Mesenchymal stem cell (in vitro differentiated cells and primary cell): ENCODE results near the gene BBS2.
A peak's percentile ranks its signal among the peaks of the same experiment; 100 is the strongest.

Source experiments
- DNase-seq: peaks from one replicate; pipeline ENCODE4 v3.0.0-alpha.2; 2013
- H2AFZ ChIP-seq: one replicate; pipeline ENCODE4 v1.6.1; 2013; ENCODE audit warnings: low read depth, mild to moderate bottlenecking, control low read depth, inconsistent platforms, low read length, moderate library complexity
- H2AK5ac ChIP-seq: 2 replicates; pipeline ENCODE4 v1.6.1; 2013; ENCODE audit warnings: low read length, moderate library complexity, mild to moderate bottlenecking, inconsistent platforms; ENCODE audit not compliant: severe bottlenecking
- H2BK120ac ChIP-seq: one replicate; pipeline ENCODE4 v1.6.1; 2013; ENCODE audit warnings: low read depth, mild to moderate bottlenecking, inconsistent platforms, low read length, moderate library complexity
- H2BK12ac ChIP-seq, 2 experiments: one replicate each; pipeline ENCODE4 v1.6.1; 2013; ENCODE audit warnings: inconsistent platforms in 2 of 2, low read length in 2 of 2, mild to moderate bottlenecking in 2 of 2, moderate library complexity in 2 of 2, control low read depth in 1 of 2
- H2BK15ac ChIP-seq: one replicate; pipeline ENCODE4 v1.6.1; 2013; ENCODE audit warnings: mild to moderate bottlenecking, low read depth, inconsistent platforms; ENCODE audit not compliant: poor library complexity, severe bottlenecking
- H2BK5ac ChIP-seq: 2 replicates; pipeline ENCODE4 v1.6.1; 2013; ENCODE audit warnings: low read depth, mild to moderate bottlenecking, low read length, control low read depth, inconsistent platforms; ENCODE audit not compliant: poor library complexity, severe bottlenecking
- H3K14ac ChIP-seq, 2 experiments: one replicate each; pipeline ENCODE4 v1.6.1; 2013; ENCODE audit warnings: inconsistent platforms in 2 of 2, low read length in 2 of 2, control low read depth in 1 of 2, mild to moderate bottlenecking in 1 of 2, moderate library complexity in 1 of 2
- H3K18ac ChIP-seq, 2 experiments: one replicate each; pipeline ENCODE4 v1.6.1; 2013; ENCODE audit warnings: inconsistent platforms in 2 of 2, low read length in 2 of 2, control low read depth in 1 of 2, low read depth in 1 of 2, mild to moderate bottlenecking in 1 of 2
- H3K23ac ChIP-seq, 2 experiments: one replicate each; pipeline ENCODE4 v1.6.1; 2013; ENCODE audit warnings: inconsistent platforms in 2 of 2, low read length in 2 of 2, mild to moderate bottlenecking in 2 of 2, moderate library complexity in 2 of 2, control low read depth in 1 of 2
- H3K27ac ChIP-seq: 2 replicates; pipeline ENCODE4 v1.5.1; 2013; ENCODE audit warnings: mild to moderate bottlenecking, moderate library complexity, low read length, control low read depth, inconsistent platforms; ENCODE audit not compliant: poor library complexity, severe bottlenecking
- H3K27me3 ChIP-seq, 2 experiments: 2 replicates each; pipeline versions ENCODE4 v1.6.1 to v1.7.0; 2013; ENCODE audit warnings: low read length in 2 of 2, mild to moderate bottlenecking in 2 of 2, moderate library complexity in 2 of 2, control low read depth in 1 of 2, inconsistent platforms in 1 of 2; ENCODE audit not compliant: control insufficient read depth in 1 of 2, insufficient read depth in 1 of 2
- H3K36me3 ChIP-seq, 2 experiments: 2 replicates each; pipeline versions ENCODE4 v1.6.1 to v1.7.0; 2013; ENCODE audit warnings: low read length in 2 of 2, control low read depth in 1 of 2, inconsistent platforms in 1 of 2, low read depth in 1 of 2, mild to moderate bottlenecking in 1 of 2; ENCODE audit not compliant: insufficient read depth in 2 of 2, control insufficient read depth in 1 of 2
- H3K4ac ChIP-seq, 2 experiments: one replicate each; pipeline ENCODE4 v1.6.1; 2013; ENCODE audit warnings: inconsistent platforms in 2 of 2, low read length in 2 of 2, mild to moderate bottlenecking in 2 of 2, moderate library complexity in 2 of 2, control low read depth in 1 of 2, low read depth in 1 of 2
- H3K4me1 ChIP-seq: 2 replicates; pipeline ENCODE4 v1.6.1; 2013; ENCODE audit warnings: low read depth, low read length, control low read depth; ENCODE audit not compliant: control insufficient read depth, insufficient read depth
- H3K4me2 ChIP-seq: 2 replicates; pipeline ENCODE4 v1.6.1; 2013; ENCODE audit warnings: low read length, mild to moderate bottlenecking, inconsistent platforms; ENCODE audit not compliant: poor library complexity, severe bottlenecking
- H3K4me3 ChIP-seq, 2 experiments: 2 replicates each; pipeline versions ENCODE4 v1.5.1 to v1.7.0; 2013; ENCODE audit warnings: low read length in 2 of 2, mild to moderate bottlenecking in 2 of 2, control low read depth in 1 of 2, low read depth in 1 of 2; ENCODE audit not compliant: insufficient read depth in 1 of 2
- H3K79me1 ChIP-seq: replicated peaks from 2 replicates; pipeline ENCODE4 v1.6.1; 2013; ENCODE audit warnings: mild to moderate bottlenecking, control low read depth, low read length, inconsistent platforms; ENCODE audit not compliant: poor library complexity, severe bottlenecking
- H3K9ac ChIP-seq: 2 replicates; pipeline ENCODE4 v1.7.0; 2013; ENCODE audit warnings: mild to moderate bottlenecking, low read length, moderate library complexity
- H3K9me3 ChIP-seq: 2 replicates; pipeline ENCODE4 v1.7.0; 2013; ENCODE audit warnings: mild to moderate bottlenecking, low read length; ENCODE audit not compliant: control insufficient read depth
- H4K8ac ChIP-seq: one replicate; pipeline ENCODE4 v1.6.1; 2013; ENCODE audit warnings: inconsistent platforms, mild to moderate bottlenecking, low read length, moderate library complexity
- H4K91ac ChIP-seq: one replicate; pipeline ENCODE4 v1.6.1; 2013; ENCODE audit warnings: mild to moderate bottlenecking, low read length, inconsistent platforms
- WGBS: methylation state at CpG from one replicate; pipeline ENCODE4 v1.1.7; 2013; ENCODE audit warnings: mixed read lengths; 5-methylcytosine and 5-hydroxymethylcytosine counted together

The BBS2 gene

DNA sequence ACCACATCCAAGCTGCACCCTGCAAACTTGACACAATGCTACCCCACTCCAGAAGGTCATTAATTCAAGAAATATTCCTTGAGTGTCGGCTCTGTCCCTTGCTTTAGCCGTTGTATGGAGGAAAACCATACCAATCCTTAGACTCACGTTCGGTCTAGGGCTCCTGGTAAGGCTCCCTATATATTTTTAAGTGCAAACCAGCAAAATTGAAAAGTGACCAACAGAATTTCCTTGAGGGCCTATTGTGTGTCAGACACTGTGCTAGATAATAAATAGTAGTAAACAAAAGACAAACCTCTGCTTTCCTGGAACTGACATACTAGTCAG is 390 bp upstream of the BBS2 start:
- no peak overlapping the region for H3K27ac ChIP-seq
- peak overlapping the region in 1 of 2 experiments; percentile 47 for H3K4ac ChIP-seq
- no peak overlapping the region for H3K23ac ChIP-seq
- no peak overlapping the region for H2BK12ac ChIP-seq
- H3K18ac ChIP-seq, result no peak overlapping the region
- DNase-seq, result no peak
- H4K8ac ChIP-seq, result peak overlapping the region; percentile 59
- peak overlapping the region; percentile 84 to 96 for H3K4me3 ChIP-seq
- peak overlapping the region; percentile 95 for H3K9ac ChIP-seq
- no peaks in the 10 kb centered on the region for H3K36me3 ChIP-seq
- H2BK120ac ChIP-seq, result no peak overlapping the region
- no peak overlapping the region for H3K14ac ChIP-seq
- no peak overlapping the region for H2BK5ac ChIP-seq
- H3K79me1 ChIP-seq, result peaks cover 14% of the 10 kb centered on the region
- no peak overlapping the region for H2BK15ac ChIP-seq
- H4K91ac ChIP-seq, result no peak overlapping the region
- H2AK5ac ChIP-seq, result no peak overlapping the region
- peak overlapping the region; percentile 64 for H3K4me2 ChIP-seq
- H3K27me3 ChIP-seq, result no peaks in the 10 kb centered on the region
- H3K4me1 ChIP-seq, result peaks cover 8% of the 10 kb centered on the region
- 50% methylated on average over 4 of the region's 4 CpGs for WGBS
- H3K9me3 ChIP-seq, result no peaks in the 10 kb centered on the region
- peak overlapping the region; percentile 85 for H2AFZ ChIP-seq

DNA sequence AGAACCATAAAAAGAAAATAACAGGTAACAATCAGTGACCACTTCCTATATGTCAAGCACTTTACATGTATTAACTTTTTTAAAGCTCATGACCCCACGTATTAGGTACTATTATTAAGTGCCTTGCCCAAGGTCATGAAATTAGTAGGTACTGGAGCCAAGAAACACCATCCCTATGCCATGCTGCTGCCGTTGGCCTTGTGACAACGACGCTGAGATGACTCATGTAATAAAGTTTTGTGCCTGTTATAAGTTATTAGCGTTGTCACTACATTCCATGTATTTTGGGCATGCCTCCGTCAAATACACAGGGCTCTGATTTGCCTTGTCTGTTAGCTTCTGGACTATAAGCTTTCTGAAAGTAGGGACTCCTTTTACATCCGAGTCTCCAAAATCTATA is 1.4 kb downstream of the BBS2 start:
- Histone ChIP-seq H2AFZ (no peak overlapping the region), H2BK15ac (no peak overlapping the region), H3K36me3 (peaks cover 0 to 3% of the 10 kb centered on the region in 2 experiments), H3K23ac (no peak overlapping the region), H3K4ac (no peak overlapping the region), H3K9ac (peak overlapping the region; percentile 31), H3K79me1 (peaks cover 16% of the 10 kb centered on the region), H3K27ac (no peak overlapping the region), H3K27me3 (no peaks in the 10 kb centered on the region), H3K4me2 (no peak overlapping the region), H2BK120ac (no peak overlapping the region), H2BK5ac (no peak overlapping the region), H4K8ac (no peak overlapping the region), H2BK12ac (no peak overlapping the region), H2AK5ac (no peak overlapping the region), H3K4me3 (peak overlapping the region in 1 of 2 experiments; percentile 96), H3K9me3 (no peaks in the 10 kb centered on the region), H4K91ac (no peak overlapping the region), H3K14ac (no peak overlapping the region), H3K4me1 (peaks cover 6% of the 10 kb centered on the region), H3K18ac (no peak overlapping the region)
- no peak for DNase-seq
- WGBS, result 91% methylated on average over 6 of the region's 7 CpGs

DNA sequence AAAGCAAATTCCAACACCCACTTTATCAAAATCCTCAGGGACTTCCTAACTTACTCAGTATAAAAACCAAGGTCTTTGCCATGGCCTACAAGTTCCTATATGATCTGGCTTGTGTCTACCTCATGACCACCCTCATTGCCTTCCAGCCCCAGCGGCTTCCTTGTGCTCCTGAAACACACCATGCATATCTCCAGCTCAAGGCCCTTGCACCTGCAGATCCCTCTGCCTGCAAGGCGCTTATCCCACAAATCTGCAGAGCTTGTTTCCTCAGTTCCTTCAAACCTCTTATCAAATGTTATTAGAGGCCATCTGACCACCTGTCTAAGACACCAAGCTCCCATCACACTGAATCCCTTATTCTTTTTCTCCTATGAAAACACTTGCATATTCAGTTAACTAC is 2.6 kb downstream of the BBS2 start:
- Histone ChIP-seq H3K27ac (no peak overlapping the region), H3K4me3 (no peak overlapping the region), H3K4ac (no peak overlapping the region), H2AK5ac (no peak overlapping the region), H2BK120ac (no peak overlapping the region), H4K91ac (no peak overlapping the region), H2BK5ac (no peak overlapping the region), H3K18ac (no peak overlapping the region), H2AFZ (no peak overlapping the region), H3K9me3 (no peaks in the 10 kb centered on the region), H4K8ac (no peak overlapping the region), H3K23ac (no peak overlapping the region), H3K4me2 (no peak overlapping the region), H3K36me3 (peaks cover 0 to 15% of the 10 kb centered on the region in 2 experiments), H3K4me1 (peaks cover 6% of the 10 kb centered on the region), H3K14ac (no peak overlapping the region), H3K27me3 (no peaks in the 10 kb centered on the region), H3K9ac (no peak overlapping the region), H3K79me1 (peaks cover 19% of the 10 kb centered on the region), H2BK15ac (no peak overlapping the region), H2BK12ac (no peak overlapping the region)
- DNase-seq, result no peak
- WGBS, result 91% methylated on average over 2 of the region's 2 CpGs

DNA sequence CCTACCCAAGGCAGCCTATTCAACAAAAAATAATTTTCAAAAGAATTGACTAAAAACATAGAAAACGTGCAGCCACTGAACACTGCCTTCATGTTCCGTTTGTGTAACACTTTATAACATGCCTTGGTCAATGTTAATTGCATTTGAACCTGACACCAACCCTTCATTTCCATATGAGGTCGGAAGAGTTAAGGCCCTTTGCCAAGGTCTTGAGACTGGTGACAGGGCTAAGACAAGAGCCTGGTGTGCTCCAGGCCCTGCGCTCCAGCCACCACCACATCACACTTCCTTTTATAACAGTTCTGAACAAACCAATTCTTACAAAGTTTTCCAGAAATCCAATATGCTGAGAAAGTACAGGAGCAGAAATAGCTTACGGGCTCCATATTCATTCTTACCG is 4.2 kb downstream of the BBS2 start:
- peaks cover 25% of the 10 kb centered on the region for H3K79me1 ChIP-seq
- no peak overlapping the region for H4K91ac ChIP-seq

More for the DNA sequence above, 4.2 kb downstream of the BBS2 start:
- Histone ChIP-seq H3K18ac (no peak overlapping the region), H3K4me2 (no peak overlapping the region), H2AK5ac (no peak overlapping the region), H2BK5ac (no peak overlapping the region), H3K4me3 (no peak overlapping the region), H2BK120ac (no peak overlapping the region), H3K27ac (no peak overlapping the region), H2AFZ (no peak overlapping the region), H3K9ac (peak overlapping the region; percentile 27), H3K14ac (no peak overlapping the region), H3K36me3 (peaks cover 0 to 29% of the 10 kb centered on the region in 2 experiments), H2BK15ac (no peak overlapping the region), H3K4ac (no peak overlapping the region), H3K4me1 (peaks cover 6% of the 10 kb centered on the region), H2BK12ac (no peak overlapping the region), H3K9me3 (no peaks in the 10 kb centered on the region), H4K8ac (no peak overlapping the region), H3K27me3 (no peaks in the 10 kb centered on the region), H3K23ac (no peak overlapping the region)
- DNase-seq, result no peak
- WGBS, result 86% methylated on average over 6 of the region's 6 CpGs
